GM21360 (cell line): ENCODE measurements around the gene PPP6R1.

Experiments
- ATAC-seq: cut with Tn5 transposase; IDR thresholded peaks from one replicate; pipeline ENCODE4 v1.9.1; 2021; ENCODE audit warnings: mild to moderate bottlenecking, moderate library complexity; ENCODE audit not compliant: unreplicated experiment

PPP6R1 gene

DNA sequence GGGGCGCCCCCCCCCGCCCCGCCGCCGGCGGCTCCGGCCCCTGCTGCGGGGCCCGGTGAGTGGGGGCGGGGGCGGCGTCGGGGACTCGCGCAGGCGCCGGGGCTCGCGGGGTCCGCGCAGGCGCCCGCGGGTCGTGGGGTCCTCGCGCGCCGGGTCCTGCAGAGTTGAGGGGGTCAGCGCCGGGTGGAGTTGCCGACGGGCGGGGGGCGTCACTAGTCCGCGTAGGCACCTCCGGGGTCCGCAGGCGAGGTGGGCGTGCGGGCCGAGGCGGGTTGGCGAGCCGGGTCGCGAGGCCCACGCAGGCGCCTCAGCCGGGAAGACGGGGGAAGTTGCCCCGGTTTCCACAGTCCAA, 365 bp downstream of the PPP6R1 start:
- peak; percentile 13 for ATAC-seq

DNA sequence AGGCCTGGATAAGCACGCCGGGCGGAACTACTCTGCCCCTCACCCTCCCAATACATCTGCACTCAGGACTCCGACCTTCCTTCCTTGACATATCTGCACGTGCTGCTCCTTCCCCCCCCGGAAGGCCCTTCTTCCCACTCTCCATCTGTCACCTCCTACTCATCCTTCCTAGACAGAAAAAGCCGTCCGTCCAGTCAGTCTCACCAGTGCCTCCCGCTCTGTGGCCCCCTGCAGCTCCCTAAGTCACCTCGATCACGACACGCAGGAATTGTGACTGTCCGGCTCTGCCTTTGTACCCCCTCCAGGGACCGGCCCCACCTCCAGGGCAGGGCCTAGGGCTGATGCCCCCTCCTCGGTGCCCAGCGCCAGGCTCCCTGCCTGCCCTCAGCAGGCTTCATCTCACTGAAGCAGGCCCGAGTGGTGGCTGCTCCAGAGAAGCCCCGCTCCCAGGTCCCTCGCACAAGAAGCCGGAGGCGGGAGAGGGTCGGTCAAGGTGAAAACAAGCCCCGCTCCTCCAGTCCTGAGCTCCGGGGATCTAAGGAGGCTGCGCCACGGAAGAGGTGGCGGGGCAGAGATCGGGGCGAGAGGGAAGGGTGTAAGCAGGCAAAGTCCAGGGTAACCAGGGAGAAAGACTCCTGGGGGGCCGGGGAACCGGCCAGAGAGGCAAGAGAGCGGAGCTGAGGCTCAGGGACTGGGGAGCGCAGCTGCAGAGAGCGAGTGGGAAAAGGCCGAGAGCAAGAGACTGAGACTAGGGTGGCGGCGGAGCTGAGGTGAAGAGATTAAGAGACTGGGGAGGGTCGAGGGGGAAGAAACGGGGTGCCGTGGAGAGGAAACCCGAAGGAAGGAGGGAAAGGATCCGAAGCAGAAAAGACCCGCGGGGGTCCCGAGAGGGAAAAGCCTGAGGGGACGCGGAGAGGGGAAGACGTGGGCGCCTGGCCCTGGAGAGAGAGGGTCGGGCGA, 1.1 kb downstream of the PPP6R1 start:
- no peak for ATAC-seq

DNA sequence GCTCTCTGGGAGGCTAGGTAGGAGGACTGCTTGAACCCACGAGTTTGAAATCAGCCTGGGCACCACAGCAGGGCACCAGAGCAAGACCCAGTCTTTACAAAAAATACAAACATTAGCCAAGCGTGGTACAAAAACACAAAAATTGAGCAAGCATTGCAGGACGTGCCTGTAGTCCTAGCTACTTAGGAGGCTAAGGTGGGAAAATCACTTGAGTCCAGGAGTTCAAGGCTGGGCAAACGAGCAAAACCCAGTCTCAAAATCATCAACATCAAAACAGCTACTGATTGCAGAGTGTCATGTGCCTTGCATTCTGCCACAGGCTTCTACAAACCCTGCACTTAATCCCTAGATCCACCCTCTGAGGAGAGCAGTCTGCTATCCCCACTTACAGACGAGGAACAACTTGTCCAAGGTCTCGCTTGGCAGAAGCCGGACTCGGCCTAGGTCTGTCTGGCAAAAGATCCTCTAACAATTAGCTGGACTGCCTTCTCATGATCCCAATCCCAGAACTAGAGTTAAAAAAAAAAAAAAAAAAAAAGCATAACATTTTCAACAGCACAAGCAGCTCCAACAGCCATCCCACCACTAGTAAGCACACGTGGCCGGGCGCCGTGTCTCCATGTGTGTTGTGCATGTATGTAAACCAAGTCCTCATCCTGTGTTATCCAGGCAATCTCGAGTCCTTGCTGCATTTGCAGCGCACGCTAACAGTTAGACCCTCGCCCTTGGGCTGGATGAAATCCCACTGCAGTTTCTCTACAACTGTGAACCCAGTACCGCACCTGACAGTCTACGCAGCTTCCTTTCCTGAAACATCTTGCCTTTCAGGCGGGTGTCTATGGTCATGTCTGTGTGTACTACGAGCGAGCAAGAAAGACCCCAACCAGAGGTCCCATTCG, 2.0 kb downstream of the PPP6R1 start:
- no peak for ATAC-seq

DNA sequence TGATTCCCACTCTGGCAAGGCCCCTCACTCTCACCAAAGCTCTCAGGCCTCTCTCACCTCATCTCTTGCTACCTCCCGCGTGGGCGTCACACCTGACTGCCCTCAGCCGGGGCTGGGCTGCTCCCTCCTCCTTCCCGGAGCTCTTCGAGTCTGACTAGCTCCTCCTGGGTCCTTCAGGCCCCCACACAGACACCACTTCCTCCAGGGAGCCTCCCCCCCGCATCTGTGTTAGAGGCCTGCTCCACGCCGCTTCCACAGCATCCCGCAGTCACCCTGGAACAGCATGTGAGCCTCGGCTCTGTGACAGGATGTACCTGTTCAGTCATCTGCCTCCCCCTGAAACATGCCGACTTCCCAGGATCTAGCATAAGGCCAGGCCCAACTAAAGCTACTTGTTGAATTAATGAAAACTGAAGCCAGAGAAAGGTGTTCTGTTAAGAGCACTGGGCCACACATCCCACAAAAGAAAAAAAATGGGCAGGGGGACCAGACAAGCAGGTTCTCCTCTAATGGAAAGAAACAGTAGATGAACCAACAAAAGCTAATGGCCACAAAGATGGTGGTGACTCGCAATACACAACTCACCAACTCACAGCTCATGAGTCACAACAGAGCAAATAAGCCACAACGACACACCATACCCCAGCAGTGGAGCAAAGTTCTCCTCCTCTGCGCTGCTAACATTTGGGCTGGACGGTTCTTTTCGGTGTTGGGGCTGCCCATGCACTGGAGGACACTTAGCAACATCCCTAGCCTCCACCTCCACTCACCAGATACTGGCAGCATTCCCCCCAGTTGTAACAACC, 3.0 kb downstream of the PPP6R1 start:
- no peak for ATAC-seq

DNA sequence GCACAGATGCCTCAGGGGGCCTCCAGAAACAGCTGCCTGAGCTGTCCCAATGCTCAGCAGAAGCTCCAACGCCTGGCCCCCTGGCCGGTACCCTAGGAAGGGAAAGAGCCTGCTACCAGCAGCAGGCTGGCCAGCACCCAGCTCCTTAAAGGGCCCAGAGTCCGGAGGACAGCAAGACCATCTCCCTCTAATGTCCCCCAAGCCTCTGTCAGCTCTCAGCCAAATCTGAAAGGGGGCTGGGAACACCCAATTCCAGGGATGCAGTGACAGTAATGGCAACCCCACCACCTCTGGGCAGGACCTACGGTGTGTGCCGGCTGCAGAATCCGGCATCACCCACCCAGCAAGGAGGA, 4.2 kb downstream of the PPP6R1 start:
- ATAC-seq = no peak

DNA sequence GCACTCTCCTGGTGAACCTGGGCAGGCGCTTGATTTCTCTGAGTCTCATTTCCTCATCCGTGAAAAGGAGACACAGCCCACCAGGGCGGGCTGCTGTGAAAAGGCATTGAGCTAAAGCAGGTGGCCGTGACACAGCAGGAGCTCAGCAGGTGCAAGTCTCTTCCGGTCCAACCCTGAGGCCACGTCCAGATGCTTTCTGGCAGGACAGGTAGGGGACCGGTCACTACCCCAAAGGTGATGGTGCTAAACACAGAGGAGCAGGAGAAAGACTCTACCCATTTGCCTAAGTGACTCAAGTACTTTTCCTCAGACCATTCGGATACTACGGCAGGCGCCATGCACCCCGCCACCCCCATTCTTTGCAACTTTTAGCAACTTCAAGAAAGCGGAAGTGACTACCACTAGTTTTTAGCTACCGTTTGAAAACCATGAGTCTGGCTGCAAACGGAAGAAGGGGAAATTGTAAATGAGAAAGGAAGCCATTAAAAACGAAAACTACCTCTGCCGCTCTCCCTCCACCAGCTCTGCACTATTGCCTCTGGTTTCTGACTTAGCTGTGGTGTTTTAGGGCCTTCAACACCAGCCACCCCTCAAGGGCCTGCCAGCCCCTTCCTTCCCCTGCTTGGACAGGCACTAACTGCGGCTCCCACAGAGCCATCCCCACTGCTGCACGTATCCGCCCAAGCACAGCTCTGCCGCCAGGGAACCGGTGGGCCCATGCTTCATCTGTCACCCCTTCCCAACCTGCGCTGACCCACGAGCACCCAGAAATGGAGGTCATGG, 4.8 kb downstream of the PPP6R1 start:
- peak; percentile 42 for ATAC-seq

DNA sequence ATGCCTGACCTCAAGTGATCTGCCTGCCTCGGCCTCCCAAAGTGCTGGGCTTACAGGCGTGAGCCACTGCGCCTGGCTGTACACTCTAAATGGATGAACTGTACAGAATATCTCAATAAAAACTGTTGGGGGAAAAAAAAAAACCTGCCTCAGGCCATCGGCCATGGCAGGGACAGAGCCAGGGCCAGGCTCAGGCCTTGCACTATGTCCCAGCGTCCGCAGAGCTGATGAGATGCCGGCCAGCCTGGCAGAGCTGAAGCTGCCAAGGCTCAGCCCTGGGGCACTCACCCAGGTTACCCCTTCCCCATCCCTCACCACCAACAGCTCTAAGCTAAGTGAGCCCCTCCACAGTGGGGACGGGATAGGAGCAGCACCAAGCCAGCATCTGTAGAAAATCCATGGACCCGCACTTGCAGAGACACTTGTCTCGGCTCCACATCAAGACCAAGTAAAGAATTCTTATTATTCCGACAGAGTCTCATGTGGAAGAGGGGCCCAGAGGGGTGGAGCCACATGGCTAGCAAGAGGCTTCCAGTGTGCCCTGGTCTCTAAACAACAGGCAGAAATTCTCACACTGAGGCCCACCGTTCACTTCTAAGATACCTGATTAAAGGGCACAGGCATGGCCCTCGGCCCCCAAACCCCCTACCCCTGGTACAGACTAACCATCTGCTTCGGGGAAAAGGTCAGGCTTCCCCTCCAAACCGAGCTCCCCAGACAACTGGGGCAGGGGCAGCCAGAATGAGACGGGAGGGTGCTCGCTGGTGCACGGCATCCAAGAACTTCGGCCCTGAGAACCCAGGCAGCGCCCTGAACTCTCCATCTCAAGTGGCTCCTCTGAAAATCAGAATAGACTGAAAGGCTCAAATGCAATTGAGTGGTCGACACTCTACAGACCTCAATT, 5.8 kb downstream of the PPP6R1 start:
- ATAC-seq = no peak

DNA sequence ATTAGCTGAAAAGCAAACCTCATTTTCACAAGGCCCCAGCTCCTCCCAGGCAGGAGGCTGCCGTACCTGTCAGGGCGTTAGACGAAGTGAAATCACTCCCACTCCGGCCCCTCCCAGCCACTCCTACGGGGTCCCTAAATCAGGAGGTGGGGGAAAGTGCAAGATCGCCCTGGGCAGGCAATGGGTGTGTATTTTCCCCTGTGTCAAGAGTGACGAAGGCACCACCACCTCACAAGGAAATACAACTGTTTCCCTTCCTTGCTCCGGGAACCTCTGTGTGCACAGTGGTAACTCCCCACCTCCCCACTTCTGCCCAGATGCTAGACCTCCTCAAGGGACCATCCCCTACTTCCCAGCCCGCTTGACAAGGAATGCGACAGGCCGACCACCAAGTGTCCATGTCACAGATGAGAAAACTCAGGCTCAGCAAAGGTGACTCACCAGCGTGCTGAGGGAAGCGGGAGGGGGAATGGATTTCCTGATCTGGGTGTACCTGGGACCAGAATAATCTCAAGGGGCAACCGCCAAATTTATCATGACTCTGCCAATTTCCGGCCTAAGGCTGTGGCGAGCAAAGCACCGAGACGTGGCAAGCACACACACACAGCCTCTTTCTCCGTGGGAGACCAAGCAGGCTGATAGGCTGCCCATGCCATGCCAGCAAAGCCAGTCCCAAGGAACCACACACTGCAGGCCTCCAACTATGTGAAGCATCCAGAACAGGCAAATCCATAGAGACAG, 7.3 kb downstream of the PPP6R1 start:
- no peak for ATAC-seq

DNA sequence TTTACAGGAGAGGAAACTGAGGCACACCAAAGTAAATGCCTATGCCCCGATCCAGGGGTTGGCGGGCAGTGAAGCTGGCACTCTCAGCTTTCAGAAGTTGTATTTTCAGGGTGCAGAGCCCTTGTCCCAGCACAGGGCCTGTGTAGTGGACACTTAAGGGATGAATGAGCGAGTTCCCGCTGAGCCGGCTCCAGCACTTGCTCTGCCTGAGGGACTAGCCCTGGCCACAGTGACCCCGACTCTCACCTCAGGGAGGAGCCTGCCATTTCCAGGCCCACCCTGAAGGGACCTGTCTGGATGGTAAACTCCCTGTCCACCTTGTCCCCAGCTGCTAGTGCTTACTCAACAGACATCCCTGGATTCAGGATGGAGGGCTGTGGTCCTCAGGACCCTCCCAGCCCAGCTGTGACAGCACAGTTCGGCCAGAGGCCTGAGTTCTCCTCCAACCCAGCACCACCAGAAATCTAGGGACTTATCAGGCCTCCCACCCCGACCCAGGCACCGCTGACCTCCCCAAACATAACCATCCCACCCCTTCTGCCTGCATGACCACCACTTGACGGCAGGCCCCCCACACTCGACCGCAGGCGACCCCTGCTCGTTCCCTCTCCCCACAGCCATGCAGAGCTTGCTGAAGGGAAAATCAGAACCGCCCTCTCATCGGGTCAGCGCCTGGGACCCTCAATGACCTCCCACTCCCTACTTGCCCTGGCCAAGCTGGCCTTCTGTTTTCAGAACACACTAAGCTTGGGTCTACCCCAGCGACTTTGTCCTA, 8.4 kb downstream of the PPP6R1 start:
- no peak for ATAC-seq

DNA sequence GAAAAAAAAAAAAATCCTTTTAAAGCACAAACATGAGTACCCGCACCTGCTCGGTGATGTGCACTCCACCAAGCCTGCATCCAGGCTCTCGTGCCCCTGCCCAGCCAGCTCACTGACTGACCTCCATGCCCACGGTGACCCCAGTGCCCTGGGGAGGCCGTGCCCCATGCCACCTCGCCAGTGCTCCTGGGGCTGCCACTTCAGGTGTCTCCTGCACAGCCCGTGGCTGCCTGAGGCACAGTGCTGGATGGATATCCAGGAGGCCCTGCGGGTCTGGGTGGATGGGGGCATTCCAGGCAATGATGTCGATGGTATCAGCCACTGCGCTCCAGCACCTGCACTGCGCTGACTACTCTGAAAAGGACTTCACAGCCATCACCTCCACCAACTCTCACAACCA, 9.0 kb downstream of the PPP6R1 start:
- ATAC-seq = no peak

DNA sequence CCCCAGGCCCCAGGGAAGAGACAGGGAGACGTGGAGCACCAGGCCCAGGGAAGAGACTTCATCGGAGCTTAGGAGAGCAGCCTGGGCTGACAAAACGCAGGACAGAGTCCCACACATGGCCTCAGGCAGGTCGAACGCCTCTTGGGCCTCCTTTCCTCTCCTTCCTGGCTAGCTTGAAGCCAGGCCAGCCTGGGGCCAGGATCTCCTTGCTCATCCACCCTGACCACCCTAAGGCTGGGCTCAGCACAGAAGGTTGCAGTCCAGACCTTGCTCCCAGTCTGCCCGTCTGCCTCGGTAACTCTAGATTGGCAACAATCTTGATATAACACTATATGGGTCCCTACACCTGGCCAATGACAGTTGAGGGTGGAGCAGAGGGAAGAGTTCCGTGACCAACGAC, 10.1 kb downstream of the PPP6R1 start:
- no peak for ATAC-seq

DNA sequence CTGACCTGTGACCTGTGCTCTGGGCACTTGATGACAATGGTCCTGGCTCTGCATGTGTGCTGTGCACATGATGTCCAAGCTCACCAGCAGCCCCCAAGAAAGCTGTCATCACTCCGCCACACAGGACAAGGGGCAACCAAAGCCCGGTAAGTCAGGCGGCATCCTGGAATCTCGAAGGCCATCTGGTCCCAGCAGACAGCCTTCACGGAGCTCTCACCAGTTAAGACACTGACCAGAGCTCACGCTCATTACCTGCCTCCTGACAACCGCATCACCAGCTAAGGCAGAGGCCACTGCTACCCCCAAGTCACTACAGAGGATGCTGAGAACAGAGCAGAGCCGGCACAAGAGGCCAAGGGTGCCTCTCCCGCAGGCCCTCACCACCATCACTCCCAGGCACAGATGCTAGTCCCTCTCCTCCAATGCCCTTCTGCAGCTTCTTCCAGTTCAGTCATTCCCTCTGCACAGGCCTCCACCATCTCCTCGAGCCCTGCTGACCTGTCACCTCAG, 10.6 kb downstream of the PPP6R1 start:
- no peak for ATAC-seq

DNA sequence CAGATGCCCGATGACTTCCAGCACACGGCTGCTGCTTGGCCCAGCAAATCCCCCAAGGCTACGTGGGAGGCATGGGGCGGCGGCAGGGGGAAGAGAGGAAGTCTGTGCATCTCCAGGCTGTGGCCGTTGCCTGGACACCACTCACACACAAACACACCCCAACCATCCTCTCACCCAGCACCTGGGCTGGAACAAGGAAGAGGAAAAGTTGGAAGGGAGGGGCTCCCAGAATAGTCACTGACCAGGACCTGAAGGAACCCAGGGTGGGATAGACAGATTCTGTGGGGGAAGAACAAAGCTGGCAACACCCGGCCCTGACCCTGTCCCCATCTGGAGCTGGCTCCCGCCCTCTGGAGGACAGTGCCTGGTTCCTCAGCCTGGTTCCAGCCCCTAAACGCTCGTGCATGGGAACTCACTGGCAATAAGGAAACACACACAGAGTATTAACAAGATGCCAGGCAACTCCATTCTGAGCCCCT, 11.2 kb downstream of the PPP6R1 start:
- ATAC-seq = no peak

DNA sequence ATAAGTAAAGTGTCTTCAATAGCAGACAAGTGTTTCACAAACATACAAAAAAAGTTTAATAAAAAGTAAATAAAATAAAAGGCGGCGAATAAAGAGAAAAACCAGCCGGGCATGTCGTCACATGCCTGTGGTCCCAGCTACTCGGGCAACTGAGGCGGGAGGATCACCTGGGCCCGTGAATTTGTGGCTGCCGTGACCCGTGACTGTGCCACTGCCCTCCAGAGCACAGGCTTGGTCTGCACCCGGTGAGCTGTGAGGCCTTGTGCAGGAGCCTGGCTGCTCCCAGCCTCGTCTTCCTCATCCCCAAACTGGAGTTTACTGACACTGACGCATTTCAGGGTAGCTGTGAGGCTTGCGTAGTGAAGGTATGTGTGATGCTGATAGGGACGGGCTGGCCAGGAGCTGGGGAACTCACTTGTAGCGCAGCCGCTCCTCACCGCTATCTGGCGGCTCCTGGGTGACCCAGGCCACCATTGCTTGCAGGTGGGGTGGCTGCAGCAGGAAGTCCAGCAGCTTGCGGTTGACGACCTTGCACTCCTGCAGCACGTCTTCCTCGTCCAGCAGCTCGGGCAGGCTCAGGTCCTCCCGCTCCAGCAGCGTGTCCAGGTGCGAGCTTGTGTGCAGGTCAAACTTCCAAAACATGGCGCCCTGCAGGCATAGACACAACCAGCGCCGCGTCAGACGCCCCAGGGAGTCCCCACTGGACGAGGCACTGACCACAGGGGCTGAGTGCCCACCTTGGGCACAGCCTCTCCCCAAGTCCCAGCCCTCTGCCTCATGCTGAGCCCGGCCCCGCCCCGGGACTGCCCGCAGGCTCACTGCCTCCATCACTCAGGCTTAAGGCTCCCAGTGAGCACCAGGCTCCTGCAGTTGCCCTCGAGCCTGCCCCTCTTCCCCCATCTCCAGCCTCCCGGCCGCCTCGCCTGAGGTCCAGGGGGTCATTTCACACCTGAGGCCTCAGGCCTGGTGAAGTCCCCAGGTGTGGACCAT, 12.1 kb downstream of the PPP6R1 start:
- no peak for ATAC-seq

DNA sequence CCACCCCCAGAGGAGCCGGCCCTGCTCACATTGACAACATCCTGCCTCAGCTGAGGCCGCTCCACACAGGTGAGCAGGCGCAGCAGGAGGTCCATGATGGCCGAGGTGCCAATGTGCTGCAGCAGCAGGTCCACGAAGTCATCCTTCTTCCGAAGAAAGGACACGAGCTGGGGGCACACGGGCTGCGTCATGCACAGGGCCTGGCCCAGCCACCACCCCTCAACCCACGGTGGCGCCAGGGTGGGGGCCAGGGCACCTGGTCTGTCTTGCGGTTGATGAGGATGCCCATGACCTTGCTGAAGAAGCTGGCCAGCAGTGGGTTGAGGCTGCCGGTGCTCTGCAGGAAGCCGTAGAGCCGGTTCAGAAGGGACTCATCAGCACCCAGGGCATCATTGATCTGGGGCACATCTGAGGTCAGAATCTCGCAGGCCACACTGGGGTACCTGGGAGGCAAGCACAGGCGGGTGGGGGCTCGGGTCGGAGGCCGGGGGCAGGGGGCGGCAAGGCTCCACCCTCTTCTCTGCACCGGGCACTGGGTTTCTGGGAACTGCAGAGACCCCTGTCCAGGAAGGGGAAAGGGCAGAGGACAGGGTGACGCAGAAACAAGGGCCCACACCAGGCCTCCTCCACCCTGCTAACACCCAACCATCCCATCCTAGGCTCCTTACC, 13.4 kb downstream of the PPP6R1 start:
- ATAC-seq = no peak
